IMR-90 (cell line): ENCODE measurements around the gene ACSL1.

Experiments used
- BHLHE40 ChIP-seq: fragments of 150-350 bp; IDR thresholded peaks from 2 replicates; pipeline ENCODE4 v1.6.1; 2016; ENCODE audit warnings: mild to moderate bottlenecking, low read depth, low read length
- CEBPB ChIP-seq: IDR thresholded peaks from 2 replicates; pipeline ENCODE4 v1.6.1; 2012; ENCODE audit warnings: low read depth, low read length, improper control_type of control experiment
- FOS ChIP-seq: fragments of 150-350 bp; IDR thresholded peaks from 2 replicates; pipeline ENCODE4 v1.6.1; 2016; ENCODE audit warnings: low read depth, low read length
- MXI1 ChIP-seq: IDR thresholded peaks from 2 replicates; pipeline ENCODE4 v1.6.1; 2012; ENCODE audit warnings: low read depth, mild to moderate bottlenecking, low read length, moderate library complexity, borderline replicate concordance
- POLR2A ChIP-seq: IDR thresholded peaks from 2 replicates; pipeline ENCODE4 v1.6.1; 2012; ENCODE audit warnings: mild to moderate bottlenecking, low read depth, low read length
- RAD21 ChIP-seq: IDR thresholded peaks from 2 replicates; pipeline ENCODE4 v1.6.1; 2012; ENCODE audit warnings: low read length, improper control_type of control experiment
- TF ChIP-seq, protein P1 (sequence below): conservative IDR thresholded peaks from 2 replicates; pipeline ENCODE4 v1.5.1; 2012; ENCODE audit warnings: mild to moderate bottlenecking, low read depth, low read length, improper control_type of control experiment
- TF ChIP-seq, protein P2 (sequence below): fragments of 150-350 bp; IDR thresholded peaks from 2 replicates; pipeline ENCODE4 v1.6.1; 2017; ENCODE audit warnings: mild to moderate bottlenecking, antibody characterized with exemption, low read length, low read depth

DNA sequence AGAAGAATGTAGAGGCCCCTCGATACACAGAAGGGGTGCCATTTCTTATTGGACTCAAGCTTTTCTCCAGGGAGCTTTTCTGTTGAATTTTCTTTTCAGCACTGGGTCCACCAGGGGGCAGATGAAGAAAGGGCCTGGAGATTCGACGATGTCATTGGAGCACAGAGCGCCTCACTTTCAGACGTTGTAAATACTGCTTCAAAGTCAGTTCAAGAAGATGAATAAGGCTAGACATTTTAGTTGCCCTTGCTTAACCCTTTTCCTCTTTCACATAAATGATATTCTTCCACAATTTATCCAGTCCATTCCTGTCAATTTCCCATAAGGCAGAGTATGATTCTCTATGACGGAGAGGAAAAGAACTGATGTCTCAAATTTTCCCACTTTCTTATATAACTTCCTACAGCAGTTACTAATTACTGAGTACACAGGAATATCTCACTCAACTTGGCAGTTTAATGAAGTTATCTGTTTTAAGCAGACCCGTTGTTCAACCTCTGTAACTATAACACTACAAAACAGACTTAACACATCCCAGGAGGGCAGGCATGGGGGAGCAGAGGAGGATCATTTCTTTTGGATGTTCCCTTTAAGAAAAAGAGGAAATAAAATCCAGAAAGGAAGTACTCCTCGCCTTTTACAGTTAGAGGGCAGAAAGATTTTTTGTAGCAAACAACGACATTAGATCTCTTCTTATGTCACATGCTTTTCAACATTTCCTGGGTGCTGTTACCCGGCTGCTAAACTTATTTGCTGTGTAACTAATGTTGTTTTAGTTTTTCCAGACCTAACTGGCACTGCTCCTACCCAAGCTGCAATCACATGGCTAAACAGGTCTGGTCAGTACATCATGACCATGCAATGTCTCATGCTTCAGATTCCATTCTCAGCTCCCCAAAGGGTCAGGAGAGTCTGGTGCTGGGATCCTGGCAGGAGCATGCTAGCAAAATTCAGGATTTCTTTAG is 79.7 kb downstream of the ACSL1 start:
- TF ChIP-seq MXI1 (peak; percentile 51; the same call in 1 of the 2 replicates), POLR2A (no peak), RAD21 (peak; percentile 79), CEBPB (peak; percentile 34; the same call in 1 of the 2 replicates), BHLHE40 (peak; percentile 44; the same call in 1 of the 2 replicates), FOS (no peak)
- TF ChIP-seq, protein P1, sequence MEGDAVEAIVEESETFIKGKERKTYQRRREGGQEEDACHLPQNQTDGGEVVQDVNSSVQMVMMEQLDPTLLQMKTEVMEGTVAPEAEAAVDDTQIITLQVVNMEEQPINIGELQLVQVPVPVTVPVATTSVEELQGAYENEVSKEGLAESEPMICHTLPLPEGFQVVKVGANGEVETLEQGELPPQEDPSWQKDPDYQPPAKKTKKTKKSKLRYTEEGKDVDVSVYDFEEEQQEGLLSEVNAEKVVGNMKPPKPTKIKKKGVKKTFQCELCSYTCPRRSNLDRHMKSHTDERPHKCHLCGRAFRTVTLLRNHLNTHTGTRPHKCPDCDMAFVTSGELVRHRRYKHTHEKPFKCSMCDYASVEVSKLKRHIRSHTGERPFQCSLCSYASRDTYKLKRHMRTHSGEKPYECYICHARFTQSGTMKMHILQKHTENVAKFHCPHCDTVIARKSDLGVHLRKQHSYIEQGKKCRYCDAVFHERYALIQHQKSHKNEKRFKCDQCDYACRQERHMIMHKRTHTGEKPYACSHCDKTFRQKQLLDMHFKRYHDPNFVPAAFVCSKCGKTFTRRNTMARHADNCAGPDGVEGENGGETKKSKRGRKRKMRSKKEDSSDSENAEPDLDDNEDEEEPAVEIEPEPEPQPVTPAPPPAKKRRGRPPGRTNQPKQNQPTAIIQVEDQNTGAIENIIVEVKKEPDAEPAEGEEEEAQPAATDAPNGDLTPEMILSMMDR: peak; percentile 79
- TF ChIP-seq, protein P2, sequence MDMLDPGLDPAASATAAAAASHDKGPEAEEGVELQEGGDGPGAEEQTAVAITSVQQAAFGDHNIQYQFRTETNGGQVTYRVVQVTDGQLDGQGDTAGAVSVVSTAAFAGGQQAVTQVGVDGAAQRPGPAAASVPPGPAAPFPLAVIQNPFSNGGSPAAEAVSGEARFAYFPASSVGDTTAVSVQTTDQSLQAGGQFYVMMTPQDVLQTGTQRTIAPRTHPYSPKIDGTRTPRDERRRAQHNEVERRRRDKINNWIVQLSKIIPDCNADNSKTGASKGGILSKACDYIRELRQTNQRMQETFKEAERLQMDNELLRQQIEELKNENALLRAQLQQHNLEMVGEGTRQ: peak; percentile 51; the same call in 1 of the 2 replicates
